Loucy (cell line): Measurements from ENCODE around the gene ZNF865.

Experiments
- H2AFZ ChIP-seq: fragments of 200-600 bp; sonication (generic); 2 replicates; pipeline ENCODE4 v1.6.0; 2016; ENCODE audit warnings: antibody characterized with exemption, mild to moderate bottlenecking, low read length, moderate library complexity
- H3F3A ChIP-seq: fragments of 200-600 bp; 2 replicates; pipeline ENCODE4 v1.6.0; 2016; ENCODE audit warnings: antibody characterized with exemption, low read depth, mild to moderate bottlenecking
- H3K27me3 ChIP-seq: fragments of 200-600 bp; sonication (generic); 2 replicates; pipeline ENCODE4 v1.6.1; 2014; ENCODE audit warnings: low read length, mild to moderate bottlenecking; ENCODE audit not compliant: insufficient read depth, poor library complexity, severe bottlenecking
- H3K36me3 ChIP-seq: fragments of 200-600 bp; sonication (generic); 2 replicates; pipeline ENCODE4 v1.6.1; 2016; ENCODE audit warnings: low read length; ENCODE audit not compliant: insufficient read depth
- H3K4me1 ChIP-seq: fragments of 200-600 bp; sonication (generic); 2 replicates; pipeline ENCODE4 v1.5.1; 2014; ENCODE audit warnings: low read length, mild to moderate bottlenecking; ENCODE audit not compliant: insufficient read depth, poor library complexity, severe bottlenecking
- H3K4me2 ChIP-seq: fragments of 200-600 bp; sonication (generic); 2 replicates; pipeline ENCODE4 v1.6.0; 2014; ENCODE audit warnings: antibody characterized with exemption, low read length, low read depth, mild to moderate bottlenecking; ENCODE audit not compliant: poor library complexity, severe bottlenecking
- H3K4me3 ChIP-seq: fragments of 200-600 bp; sonication (generic); 2 replicates; pipeline ENCODE4 v1.5.1; 2014; ENCODE audit warnings: low read length, mild to moderate bottlenecking, mixed read lengths; ENCODE audit not compliant: poor library complexity, severe bottlenecking
- H3K79me2 ChIP-seq: fragments of 200-600 bp; sonication (generic); 2 replicates; pipeline ENCODE4 v1.6.1; 2014; ENCODE audit warnings: low read length; ENCODE audit not compliant: insufficient read depth
- H3K9ac ChIP-seq: fragments of 200-600 bp; sonication (generic); 2 replicates; pipeline ENCODE4 v1.6.0; 2014; ENCODE audit warnings: mild to moderate bottlenecking, low read depth, low read length, moderate library complexity; ENCODE audit not compliant: poor library complexity, severe bottlenecking
- H3K9me2 ChIP-seq: fragments of 200-600 bp; sonication (generic); replicated peaks from 2 replicates; pipeline ENCODE4 v1.6.1; 2016; ENCODE audit warnings: low read depth, low read length, mixed read lengths
- H3K9me3 ChIP-seq: fragments of 200-600 bp; sonication (generic); 2 replicates; pipeline ENCODE4 v1.6.1; 2014; ENCODE audit warnings: mild to moderate bottlenecking, antibody characterized with exemption, low read length, low read depth; ENCODE audit not compliant: insufficient read depth
- H4K20me1 ChIP-seq: fragments of 200-600 bp; sonication (generic); 2 replicates; pipeline ENCODE4 v1.6.0; 2014; ENCODE audit warnings: antibody characterized with exemption, low read length, mild to moderate bottlenecking; ENCODE audit not compliant: insufficient read depth, poor library complexity, severe bottlenecking
- CTCF ChIP-seq: fragments of 200-600 bp; sonication (generic); conservative IDR thresholded peaks from 2 replicates; pipeline ENCODE4 v1.5.1; 2014; ENCODE audit warnings: mild to moderate bottlenecking, antibody characterized with exemption, low read length
- EZH2phosphoT487 ChIP-seq: fragments of 200-600 bp; IDR thresholded peaks from 2 replicates; pipeline ENCODE4 v1.6.1; 2018; ENCODE audit warnings: antibody characterized with exemption, mild to moderate bottlenecking, moderate library complexity, borderline replicate concordance

ZNF865 gene

GRCh38 chr19:55621673-55622231, 16.3 kb downstream of the ZNF865 start:
- H3K27me3 ChIP-seq: no peaks in the 10 kb centered on the region
- no peak for TF ChIP-seq CTCF
- no peak for TF ChIP-seq EZH2phosphoT487
- no peaks in the 10 kb centered on the region for H3F3A ChIP-seq
- peaks cover 7% of the 10 kb centered on the region; the same call in 1 of the 2 replicates for H3K36me3 ChIP-seq
- no peaks in the 10 kb centered on the region for H3K9me3 ChIP-seq
- H3K4me3 ChIP-seq: no peak overlapping the region
- H3K4me2 ChIP-seq: no peak overlapping the region
- H3K4me1 ChIP-seq: peaks cover 16% of the 10 kb centered on the region
- H3K9me2 ChIP-seq: no peaks in the 10 kb centered on the region
- H3K79me2 ChIP-seq: 0 out of 2 replicates have a peak, but pooled peaks cover 7% of the 10 kb centered on the region
- no peak overlapping the region for H3K9ac ChIP-seq
- peaks cover 6% of the 10 kb centered on the region for H4K20me1 ChIP-seq
- no peak overlapping the region for H2AFZ ChIP-seq

- Histone ChIP-seq H4K20me1 (peaks cover 6% of the 10 kb centered on the region), H3K36me3 (peaks cover 3% of the 10 kb centered on the region; the same call in 1 of the 2 replicates), H3K27me3 (no peaks in the 10 kb centered on the region), H3K4me2 (no peak overlapping the region), H3K4me3 (no peak overlapping the region), H3K9ac (no peak overlapping the region), H3K9me2 (no peaks in the 10 kb centered on the region), H3K4me1 (peaks cover 16% of the 10 kb centered on the region), H3F3A (no peaks in the 10 kb centered on the region), H3K9me3 (no peaks in the 10 kb centered on the region), H3K79me2 (0 out of 2 replicates have a peak, but pooled peaks cover 7% of the 10 kb centered on the region), H2AFZ (no peak overlapping the region)
- TF ChIP-seq EZH2phosphoT487 (no peak), CTCF (no peak)
Observed at GRCh38 chr19:55622242-55622969, 17.0 kb downstream of the ZNF865 start.

GRCh38 chr19:55623130-55623529, 17.7 kb downstream of the ZNF865 start:
- no peak for TF ChIP-seq CTCF
- no peak for TF ChIP-seq EZH2phosphoT487
- no peaks in the 10 kb centered on the region for H3K9me3 ChIP-seq
- H3K79me2 ChIP-seq: 0 out of 2 replicates have a peak, but pooled peaks cover 7% of the 10 kb centered on the region
- no peak overlapping the region for H2AFZ ChIP-seq
- peaks cover 6% of the 10 kb centered on the region for H4K20me1 ChIP-seq
- H3K4me2 ChIP-seq: peak overlapping the region; percentile 66
- H3K4me1 ChIP-seq: peaks cover 16% of the 10 kb centered on the region
- H3K27me3 ChIP-seq: no peaks in the 10 kb centered on the region
- no peak overlapping the region for H3K9ac ChIP-seq
- H3K36me3 ChIP-seq: no peaks in the 10 kb centered on the region
- H3K9me2 ChIP-seq: no peaks in the 10 kb centered on the region
- no peak overlapping the region for H3K4me3 ChIP-seq
- H3F3A ChIP-seq: no peaks in the 10 kb centered on the region
